H9 (cell line): ENCODE results near the gene YWHAQ. TPM values are rescaled to one million over a fixed set of nuclear protein-coding genes. Genes with fewer than 3 reads are reported as not detected.

Experiments
- DNase-seq: peaks from one replicate; pipeline ENCODE4 v3.0.0-alpha.2; 2017
- H2AFZ ChIP-seq: one replicate; pipeline ENCODE4 v1.6.1; 2013; ENCODE audit warnings: mild to moderate bottlenecking, low read length, control low read depth, moderate library complexity
- H2AK5ac ChIP-seq: 2 replicates; pipeline ENCODE4 v1.6.1; 2013; ENCODE audit warnings: low read length, control low read depth, mixed read lengths; ENCODE audit not compliant: insufficient read length
- H2BK120ac ChIP-seq: one replicate; pipeline ENCODE4 v1.6.1; 2013; ENCODE audit warnings: low read depth, mild to moderate bottlenecking, low read length, control low read depth, inconsistent platforms; ENCODE audit not compliant: poor library complexity, severe bottlenecking
- H2BK12ac ChIP-seq: 2 replicates; pipeline ENCODE4 v1.6.1; 2013; ENCODE audit warnings: low read length, control low read depth, mixed read lengths, low read depth; ENCODE audit not compliant: insufficient read length
- H2BK15ac ChIP-seq: 2 replicates; pipeline ENCODE4 v1.6.1; 2013; ENCODE audit warnings: low read depth, low read length, control low read depth
- H2BK20ac ChIP-seq: one replicate; pipeline ENCODE4 v1.6.1; 2013; ENCODE audit warnings: low read depth, mild to moderate bottlenecking, low read length, control low read depth, inconsistent platforms; ENCODE audit not compliant: poor library complexity, severe bottlenecking
- H2BK5ac ChIP-seq: 2 replicates; pipeline ENCODE4 v1.6.1; 2013; ENCODE audit warnings: low read length, control low read depth, mixed read lengths; ENCODE audit not compliant: insufficient read length
- H3K14ac ChIP-seq: 2 replicates; pipeline ENCODE4 v1.6.1; 2013; ENCODE audit warnings: low read length, control low read depth; ENCODE audit not compliant: insufficient read depth
- H3K18ac ChIP-seq: 2 replicates; pipeline ENCODE4 v1.6.1; 2013; ENCODE audit warnings: low read depth, mild to moderate bottlenecking, mixed read lengths, low read length, control low read depth; ENCODE audit not compliant: insufficient read length
- H3K23ac ChIP-seq: 2 replicates; pipeline ENCODE4 v1.6.1; 2013; ENCODE audit warnings: low read length, control low read depth, mixed read lengths, low read depth; ENCODE audit not compliant: insufficient read length
- H3K23me2 ChIP-seq: 2 replicates; pipeline ENCODE4 v1.6.1; 2013; ENCODE audit warnings: low read depth, mild to moderate bottlenecking, mixed read lengths, low read length, control low read depth; ENCODE audit not compliant: insufficient read length, poor library complexity, severe bottlenecking
- H3K27ac ChIP-seq: 2 replicates; pipeline ENCODE4 v1.5.1; 2013; ENCODE audit warnings: low read length, control low read depth, mixed read lengths, low read depth; ENCODE audit not compliant: insufficient read length
- H3K27me3 ChIP-seq: 2 replicates; pipeline ENCODE4 v1.6.1; 2013; ENCODE audit warnings: low read length, control low read depth, inconsistent platforms; ENCODE audit not compliant: insufficient read depth
- H3K4ac ChIP-seq: 2 replicates; pipeline ENCODE4 v1.6.1; 2013; ENCODE audit warnings: low read depth, mild to moderate bottlenecking, control low read depth, inconsistent platforms, low read length, moderate library complexity
- H3K4me1 ChIP-seq: 2 replicates; pipeline ENCODE4 v1.6.1; 2013; ENCODE audit warnings: low read length, control low read depth, inconsistent platforms; ENCODE audit not compliant: insufficient read depth
- H3K4me2 ChIP-seq: 2 replicates; pipeline ENCODE4 v1.6.1; 2013; ENCODE audit warnings: low read length, control low read depth, mixed read lengths; ENCODE audit not compliant: insufficient read length, insufficient read depth
- H3K56ac ChIP-seq: 2 replicates; pipeline ENCODE4 v1.6.1; 2013; ENCODE audit warnings: low read depth, mild to moderate bottlenecking, mixed read lengths, low read length, control low read depth; ENCODE audit not compliant: insufficient read length
- H3K79me1 ChIP-seq: 2 replicates; pipeline ENCODE4 v1.6.1; 2013; ENCODE audit warnings: low read depth, mild to moderate bottlenecking, moderate library complexity, low read length, control low read depth, inconsistent platforms; ENCODE audit not compliant: insufficient read depth, poor library complexity, severe bottlenecking
- H3K79me2 ChIP-seq: 2 replicates; pipeline ENCODE4 v1.6.1; 2013; ENCODE audit warnings: low read length, control low read depth, inconsistent platforms; ENCODE audit not compliant: insufficient read depth
- H3K9ac ChIP-seq: 2 replicates; pipeline ENCODE4 v1.6.1; 2013; ENCODE audit warnings: low read length, control low read depth, mixed read lengths; ENCODE audit not compliant: insufficient read length; ENCODE audit errors: extremely low read depth
- H3K9me3 ChIP-seq: one replicate; pipeline ENCODE4 v1.6.1; 2013; ENCODE audit warnings: low read depth, low read length, inconsistent platforms; ENCODE audit not compliant: control insufficient read depth
- H3T11ph ChIP-seq: one replicate; pipeline ENCODE4 v1.6.1; 2013; ENCODE audit warnings: mild to moderate bottlenecking, low read length, control low read depth, inconsistent platforms
- H4K20me1 ChIP-seq: one replicate; pipeline ENCODE4 v1.6.1; 2013; ENCODE audit not compliant: control insufficient read depth, insufficient read length, insufficient read depth
- H4K5ac ChIP-seq: 2 replicates; pipeline ENCODE4 v1.6.1; 2013; ENCODE audit warnings: low read depth, mild to moderate bottlenecking, mixed read lengths, low read length, control low read depth; ENCODE audit not compliant: insufficient read length
- H4K8ac ChIP-seq: replicated peaks from 2 replicates; pipeline ENCODE4 v1.6.1; 2013; ENCODE audit warnings: low read length, control low read depth, mixed read lengths, low read depth; ENCODE audit not compliant: insufficient read length
- H4K91ac ChIP-seq: 2 replicates; pipeline ENCODE4 v1.6.1; 2013; ENCODE audit warnings: low read depth, mild to moderate bottlenecking, moderate library complexity, mixed read lengths, low read length, control low read depth; ENCODE audit not compliant: insufficient read length
- H3K27ac Mint-ChIP-seq, 3 experiments: 2 replicates in 2 of 3; 3 replicates in 1 of 3; pipeline ENCODE4 v1.8.0; 2020 to 2021; ENCODE audit warnings: mixed read lengths in 3 of 3, mild to moderate bottlenecking in 1 of 3, moderate library complexity in 1 of 3
- H3K27me3 Mint-ChIP-seq: 2 replicates; pipeline ENCODE4 v1.8.0; 2021; ENCODE audit warnings: low read depth, mild to moderate bottlenecking, moderate library complexity, mixed read lengths
- H3K36me3 Mint-ChIP-seq, 3 experiments: 2 replicates in 2 of 3; 3 replicates in 1 of 3; pipeline ENCODE4 v1.8.0; 2020 to 2021; ENCODE audit warnings: low read depth in 3 of 3, mixed read lengths in 3 of 3; ENCODE audit not compliant: insufficient read depth in 1 of 3
- H3K4me1 Mint-ChIP-seq, 2 experiments: 2 replicates each; pipeline ENCODE4 v1.8.0; 2020; ENCODE audit warnings: mixed read lengths in 2 of 2
- H3K4me3 Mint-ChIP-seq, 2 experiments: 2 replicates in 1 of 2; 3 replicates in 1 of 2; pipeline ENCODE4 v1.8.0; 2020 to 2021; ENCODE audit warnings: mild to moderate bottlenecking in 2 of 2, mixed read lengths in 2 of 2, moderate library complexity in 1 of 2
- H3K9me3 Mint-ChIP-seq, 2 experiments: 2 replicates in 1 of 2; 3 replicates in 1 of 2; pipeline ENCODE4 v1.8.0; 2020; ENCODE audit warnings: mild to moderate bottlenecking in 2 of 2, mixed read lengths in 2 of 2, moderate library complexity in 1 of 2
- CTCF ChIP-seq: fragments of 200-600 bp; sonication (generic); conservative IDR thresholded peaks from 3 replicates; pipeline ENCODE4 v1.8.0; 2021; ENCODE audit warnings: antibody characterized with exemption, mild to moderate bottlenecking
- WGBS: extraction: QIAGEN DNeasy Blood & Tissue Kit; methylation state at CpG from one replicate; pipeline ENCODE4 v1.1.7; 2013; ENCODE audit warnings: missing lambda C conversion rate, low lambda C conversion rate, mixed read lengths; ENCODE audit not compliant: insufficient read length; ENCODE audit errors: extremely low coverage; 5-methylcytosine and 5-hydroxymethylcytosine counted together
- total RNA-seq: library from RNA; stranded (reverse); gene quantifications from 2 replicates; pipeline ENCODE4 v1.2.1, GENCODE V29; 2021

The YWHAQ gene
- total RNA-seq, 1 experiment from 2014 or later: 374 TPM

- Histone ChIP-seq H2BK5ac (no peak overlapping the region), H3T11ph (no peak overlapping the region), H3K4me2 (no peak overlapping the region), H3K4me1 (peaks cover 8% of the 10 kb centered on the region), H4K91ac (no peak overlapping the region), H4K8ac (no peak overlapping the region), H2AK5ac (no peak overlapping the region), H4K5ac (no peak overlapping the region), H3K9ac (no peak overlapping the region), H2BK20ac (no peak overlapping the region), H2BK120ac (no peak overlapping the region), H3K27ac (no peak overlapping the region), H2BK12ac (no peak overlapping the region), H3K23ac (no peak overlapping the region), H3K56ac (no peak overlapping the region), H3K23me2 (no peaks in the 10 kb centered on the region), H2BK15ac (no peak overlapping the region), H3K18ac (no peak overlapping the region), H2AFZ (no peak overlapping the region), H3K4ac (no peak overlapping the region), H4K20me1 (no peaks in the 10 kb centered on the region), H3K79me1 (no peaks in the 10 kb centered on the region), H3K79me2 (no peaks in the 10 kb centered on the region), H3K27me3 (no peaks in the 10 kb centered on the region; the same call in 1 of the 2 replicates), H3K9me3 (no peaks in the 10 kb centered on the region), H3K14ac (no peak overlapping the region)
- Mint-ChIP-seq H3K27ac (no peak overlapping the region), H3K4me3 (no peak overlapping the region), H3K9me3 (no peaks in the 10 kb centered on the region), H3K36me3 (no peaks in the 10 kb centered on the region), H3K4me1 (peaks cover 22 to 23% of the 10 kb centered on the region in 2 experiments), H3K27me3 (peaks cover 3% of the 10 kb centered on the region; the same call in 1 of the 2 replicates)
- DNase-seq: no peak
- WGBS: no CpG with 5 or more reads among the region's 6 CpGs
- TF ChIP-seq CTCF: no peak
These were observed 43.2 kb upstream of the YWHAQ start for GRCh38 chr2:9673914-9674481.
